Activated T-helper 1 cell treated with anti-CD3 and anti-CD28 coated beads, Interleukin-2, amount 50 U/mL, for 16 hours (primary cell): Measurements from ENCODE around the gene LRRK2.
"Not testable (repeated sequence)": the region's sequence is repeated elsewhere in the genome, so short reads cannot be mapped to it uniquely, and the experiment has no call there.

Experiments
- DNase-seq, 2 donors: peaks; one replicate each; pipeline ENCODE4 v3.0.0-alpha.2; 2020; ENCODE audit warnings: low read depth in 1 of 2, low spot score in 1 of 2

The LRRK2 gene

DNA sequence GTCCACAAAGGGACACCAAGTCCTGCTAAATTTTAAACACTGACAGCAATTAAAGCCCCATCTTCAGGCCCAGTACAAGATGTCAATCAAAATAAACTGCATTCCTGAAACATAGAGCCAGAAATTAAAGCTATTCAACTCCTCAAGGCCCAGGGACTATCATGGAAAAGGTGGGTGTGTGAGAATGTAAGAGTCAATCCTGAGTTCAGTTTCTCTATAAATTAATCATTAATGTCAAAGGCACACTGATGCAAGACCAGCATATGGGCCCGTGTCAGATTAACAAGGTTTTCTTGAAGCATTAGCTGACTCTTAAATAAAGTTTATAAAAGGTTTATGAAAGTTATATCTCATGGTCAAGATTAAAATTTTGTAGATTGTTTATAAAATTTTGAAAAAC, 13.6 kb upstream of the LRRK2 start:
- DNase-seq = not testable (repeated sequence)

DNA sequence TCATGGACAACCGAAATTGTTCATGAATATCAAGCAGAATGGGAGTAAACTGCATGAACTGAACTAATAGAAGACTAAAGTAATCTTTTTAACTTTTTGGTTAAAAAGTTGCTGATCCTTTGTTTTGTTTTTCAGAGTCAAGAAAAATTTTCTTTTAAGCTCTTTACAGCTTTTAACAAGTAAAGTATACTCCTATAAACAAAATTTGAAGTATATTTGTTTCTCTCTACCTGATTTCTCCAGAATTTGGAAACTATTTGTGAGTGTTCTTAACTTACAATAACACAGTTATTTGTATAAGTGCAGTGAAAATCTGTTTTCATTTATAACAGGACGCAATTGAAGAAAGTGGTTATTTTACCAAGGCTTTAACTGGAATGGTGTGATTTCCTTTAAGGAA, 12.2 kb upstream of the LRRK2 start:
- DNase-seq = no peak

DNA sequence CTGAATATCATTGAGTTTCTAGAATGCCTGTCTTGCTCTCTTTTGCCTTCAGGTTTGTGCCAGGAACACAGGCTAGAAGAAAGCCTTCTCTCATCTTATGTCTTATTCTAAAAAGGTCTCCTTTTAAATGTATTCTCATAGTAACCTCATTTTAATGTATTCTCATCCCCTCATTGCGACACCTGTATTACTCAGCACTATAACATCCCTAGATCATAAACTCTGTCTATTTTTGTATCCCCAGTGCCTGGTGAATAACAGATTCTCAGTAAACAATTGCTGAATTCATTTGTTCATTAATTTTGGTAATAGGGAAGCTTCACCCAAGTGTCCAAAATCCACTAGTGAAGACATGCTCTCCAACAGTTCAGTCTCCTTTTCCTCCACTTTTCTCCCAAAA, 8.8 kb upstream of the LRRK2 start:
- no peak for DNase-seq

DNA sequence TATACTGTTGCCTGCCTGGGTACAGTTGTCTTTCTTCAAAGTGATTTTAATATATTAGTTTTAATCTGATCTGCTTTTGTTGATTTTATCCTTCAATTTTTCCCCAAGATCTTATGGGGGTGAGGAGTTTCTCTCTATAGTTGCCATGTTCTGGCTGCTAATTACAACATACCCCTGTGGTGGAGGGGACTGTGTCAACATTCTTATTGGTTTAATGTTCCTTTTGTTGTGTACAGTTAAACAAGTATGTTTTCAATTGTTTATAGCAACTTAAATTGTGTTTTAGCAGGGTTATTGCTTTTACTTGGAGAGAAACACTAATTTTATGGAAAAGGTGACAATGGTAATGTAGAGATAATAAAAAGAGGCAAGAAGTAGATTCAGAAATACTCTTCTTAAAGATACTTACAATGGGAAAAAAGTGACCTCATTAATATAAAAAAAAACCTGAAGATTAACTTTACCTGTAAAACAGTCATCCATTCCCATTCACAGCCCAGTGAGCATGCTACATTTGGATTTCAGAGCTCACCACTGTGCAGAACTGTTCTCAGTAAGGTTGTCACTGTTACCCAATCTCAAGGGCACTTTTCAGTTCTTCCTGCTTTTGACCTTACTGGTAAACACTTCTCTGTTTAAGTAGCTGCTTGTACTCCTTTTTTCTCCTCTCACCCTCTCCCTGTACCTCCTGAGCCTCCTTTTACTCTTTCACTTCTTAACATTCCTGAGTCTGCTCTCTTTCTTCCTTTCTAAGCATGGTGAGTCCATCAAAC, 8.1 kb upstream of the LRRK2 start:
- DNase-seq = no peak

DNA sequence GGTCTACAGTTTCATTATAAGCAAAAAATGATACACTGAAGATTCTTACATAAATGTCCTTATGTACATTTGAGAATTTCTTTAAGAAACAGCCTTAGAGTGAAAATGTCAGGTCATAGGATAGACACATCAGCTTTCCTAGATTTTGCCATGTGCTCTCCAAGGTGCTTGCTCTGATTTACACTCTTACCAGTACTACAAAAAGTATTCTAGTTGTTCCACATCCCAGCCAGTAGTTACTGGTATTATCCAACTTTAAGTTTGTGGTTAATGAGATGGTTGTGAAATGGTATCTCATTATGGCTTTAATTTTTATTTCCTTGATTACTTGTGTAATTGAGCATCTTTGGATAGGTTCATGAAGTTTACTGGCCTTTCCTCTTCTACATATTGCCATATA, 5.0 kb upstream of the LRRK2 start:
- no peak for DNase-seq

DNA sequence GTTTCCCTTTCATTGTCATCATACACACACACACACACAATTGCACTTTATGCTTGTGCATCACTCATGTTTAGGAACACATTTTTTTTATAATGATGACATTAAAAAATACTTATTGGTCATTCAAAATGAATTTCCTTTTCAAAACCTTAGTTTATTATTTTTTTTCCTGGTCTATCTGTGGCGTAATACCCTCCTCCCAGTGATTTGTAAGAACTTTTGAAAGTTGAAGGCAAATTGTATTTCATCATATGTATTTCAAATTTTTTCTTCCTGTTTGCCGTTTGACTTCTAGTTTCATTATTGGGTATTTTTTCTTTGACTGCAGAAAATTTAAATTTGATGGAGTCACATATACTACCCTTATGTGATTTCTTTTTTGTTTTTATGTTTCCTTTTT, 2.5 kb upstream of the LRRK2 start:
- DNase-seq = no peak

DNA sequence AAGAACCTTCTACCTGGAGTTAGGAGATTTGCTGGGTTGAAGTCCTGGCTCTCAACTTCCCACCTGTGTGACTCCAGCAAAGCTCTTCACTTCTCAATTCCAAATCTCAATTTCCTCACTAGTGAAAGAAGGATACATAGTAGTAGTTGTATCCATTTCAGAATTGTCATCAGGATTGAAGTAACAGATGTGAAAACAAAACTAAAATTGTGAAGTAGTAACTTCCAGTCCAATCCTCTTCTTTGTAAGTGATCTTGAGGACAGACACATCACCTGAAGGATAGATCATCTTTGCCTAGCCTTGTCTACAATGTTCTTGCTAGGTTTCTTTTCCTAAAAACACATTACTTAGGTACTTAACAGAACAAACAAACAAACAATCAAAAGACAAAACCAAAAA, 1.2 kb upstream of the LRRK2 start:
- DNase-seq = no peak

DNA sequence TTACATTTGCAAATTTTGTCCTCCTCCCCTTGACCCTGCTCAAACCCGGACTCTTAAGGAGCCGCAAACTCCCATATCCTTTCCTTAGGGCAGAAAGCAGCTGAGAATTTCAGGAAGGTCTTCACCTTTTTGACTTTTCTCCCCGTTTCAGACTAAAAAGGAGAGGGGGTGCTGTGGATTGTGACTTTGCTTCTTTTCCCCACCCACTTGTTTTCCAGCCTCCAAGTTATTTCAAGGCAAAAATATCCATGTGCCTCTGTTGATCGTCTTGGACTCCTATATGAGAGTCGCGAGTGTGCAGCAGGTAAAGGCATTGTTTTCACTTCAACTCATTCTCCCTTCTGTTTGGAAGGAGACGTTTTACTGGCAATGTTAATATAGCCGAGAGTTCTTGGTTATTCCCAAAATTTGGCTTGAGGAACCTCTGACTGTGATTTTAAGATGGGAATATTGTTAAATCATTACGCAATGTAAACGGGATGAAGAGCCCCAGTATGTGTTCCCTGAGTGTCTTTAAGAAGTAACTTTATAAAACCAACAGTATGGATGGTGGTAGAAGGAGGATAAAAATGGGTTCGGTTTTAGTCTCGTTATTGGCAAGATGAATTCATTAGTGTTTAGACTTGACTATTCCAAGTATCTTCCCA, 663 bp downstream of the LRRK2 start:
- no peak for DNase-seq

DNA sequence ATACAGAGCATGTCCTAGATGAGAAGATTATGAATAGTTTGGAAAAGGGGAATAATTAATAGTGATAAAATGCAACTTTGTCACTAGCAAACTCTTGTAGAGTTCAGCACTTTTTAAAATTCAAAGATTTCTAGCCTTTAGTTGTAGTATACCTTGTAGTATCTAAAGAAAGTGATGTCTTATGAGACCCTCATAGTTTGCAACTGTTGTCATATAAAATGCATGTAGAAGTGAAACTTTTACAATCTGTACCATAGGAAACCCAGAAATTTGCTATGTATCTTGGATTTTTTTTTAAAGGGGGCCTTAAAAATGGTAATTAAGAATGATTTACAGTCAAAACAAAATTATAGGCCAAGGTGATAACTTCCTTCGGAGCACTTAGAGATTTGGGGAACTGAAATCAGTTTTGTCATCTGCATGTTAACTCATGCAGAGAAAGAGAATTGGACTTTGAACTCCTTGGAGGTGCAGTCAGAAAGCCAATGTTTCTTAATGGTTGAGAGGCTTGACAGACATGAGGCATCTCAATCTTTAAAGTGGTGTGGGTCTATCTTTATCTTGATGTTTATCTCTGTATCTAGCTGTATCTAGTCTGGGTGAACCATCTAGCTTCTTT, 1.3 kb downstream of the LRRK2 start:
- DNase-seq = no peak

DNA sequence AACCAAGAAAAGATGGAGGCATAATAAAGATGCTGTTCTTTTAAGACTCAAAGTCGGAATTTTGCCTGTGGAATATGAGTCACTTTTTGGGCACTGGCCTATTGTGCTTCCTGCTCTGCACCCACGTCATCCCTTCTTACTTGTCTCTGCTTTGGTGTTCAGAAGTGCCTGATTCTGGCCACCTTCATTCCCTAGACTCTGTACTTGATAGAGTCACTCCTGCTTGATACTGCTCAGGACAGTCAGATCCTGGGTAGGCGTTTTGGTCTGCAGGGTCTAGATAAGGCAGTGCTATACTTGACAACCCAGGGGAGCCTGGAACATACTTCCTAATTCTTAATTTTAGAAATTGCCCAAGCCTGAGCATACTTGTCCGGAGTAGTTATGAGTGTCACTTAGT, 1.9 kb downstream of the LRRK2 start:
- DNase-seq = no peak

DNA sequence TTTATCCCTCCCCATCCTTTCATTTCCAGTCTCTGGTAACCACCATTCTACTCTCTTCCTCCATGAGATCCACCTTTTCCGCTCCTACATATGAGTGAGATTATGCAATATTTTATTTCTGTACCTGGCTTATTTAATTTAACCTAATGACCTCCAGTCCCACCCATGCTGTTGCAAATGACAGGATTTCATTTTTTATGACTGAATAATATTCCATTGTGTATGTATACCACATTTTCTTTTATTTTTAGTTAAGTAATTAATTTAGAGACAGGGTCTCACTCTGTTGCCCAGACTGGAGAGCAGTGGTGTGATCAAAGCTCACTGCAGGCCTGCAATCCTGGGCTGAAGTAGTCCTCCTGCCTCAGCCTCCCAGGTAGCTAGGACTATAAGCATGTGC, 2.6 kb downstream of the LRRK2 start:
- no peak for DNase-seq

DNA sequence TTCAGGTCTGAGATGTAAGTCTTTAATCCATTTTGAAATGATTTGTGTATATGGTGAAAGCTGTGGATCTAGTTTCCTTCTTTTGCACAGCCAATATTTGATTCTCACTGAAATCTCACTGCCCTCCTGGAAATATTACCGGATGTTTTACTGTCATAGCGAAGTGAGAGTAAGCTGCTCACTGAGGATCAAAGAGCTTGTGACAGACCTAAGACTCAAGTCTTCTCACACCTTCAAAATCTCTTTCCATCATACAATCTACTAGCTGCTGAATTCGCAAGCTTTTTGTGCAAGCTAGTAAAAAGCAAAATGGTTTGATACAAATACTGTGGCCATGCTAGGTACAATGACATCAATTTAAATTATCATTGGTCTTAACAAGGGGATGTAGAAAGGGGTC, 3.9 kb downstream of the LRRK2 start:
- no peak for DNase-seq

DNA sequence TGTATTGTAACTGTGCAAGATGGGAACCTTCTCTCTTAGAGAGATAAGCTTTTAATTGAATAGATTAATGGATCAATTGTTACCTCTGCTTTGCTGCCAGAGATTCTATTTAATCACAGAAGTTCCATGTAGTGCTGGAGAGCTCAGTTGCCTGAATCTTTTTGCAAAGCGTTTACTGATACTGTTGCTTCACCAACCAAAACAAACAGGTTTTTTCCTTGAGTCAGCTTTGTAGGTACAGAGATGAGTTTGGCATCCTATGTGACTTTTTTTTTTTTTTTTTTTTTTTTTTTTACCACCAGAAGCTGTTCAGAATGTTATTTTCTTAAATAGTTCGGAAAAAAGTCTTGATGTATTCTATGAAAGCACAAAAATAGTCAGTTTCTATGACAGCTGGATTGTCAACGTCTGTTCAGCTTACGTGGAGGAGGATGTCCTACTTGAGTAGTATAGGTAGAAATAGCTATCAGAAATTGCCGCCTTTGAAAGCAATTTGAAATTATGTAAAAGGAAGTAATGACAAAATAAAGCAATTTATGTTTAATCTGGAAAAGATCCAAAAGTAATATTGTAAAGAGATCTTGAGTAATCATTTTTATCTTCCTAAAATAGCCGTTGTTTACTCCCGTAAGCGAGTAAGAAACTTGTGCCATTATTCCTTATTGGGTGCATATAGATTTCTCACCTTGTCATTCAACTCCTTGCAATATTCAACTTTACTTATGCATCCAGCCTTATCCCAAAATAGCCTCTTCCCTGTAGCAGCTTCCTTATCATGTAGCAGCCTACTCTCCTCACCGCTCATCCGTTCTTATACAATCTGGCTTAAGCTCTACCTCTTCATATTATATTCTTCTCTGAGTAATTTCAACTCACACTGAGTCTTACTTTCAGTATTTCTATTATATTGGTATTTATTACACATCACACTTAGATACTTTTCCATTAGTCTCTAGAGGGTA, 5.2 kb downstream of the LRRK2 start:
- DNase-seq = no peak

DNA sequence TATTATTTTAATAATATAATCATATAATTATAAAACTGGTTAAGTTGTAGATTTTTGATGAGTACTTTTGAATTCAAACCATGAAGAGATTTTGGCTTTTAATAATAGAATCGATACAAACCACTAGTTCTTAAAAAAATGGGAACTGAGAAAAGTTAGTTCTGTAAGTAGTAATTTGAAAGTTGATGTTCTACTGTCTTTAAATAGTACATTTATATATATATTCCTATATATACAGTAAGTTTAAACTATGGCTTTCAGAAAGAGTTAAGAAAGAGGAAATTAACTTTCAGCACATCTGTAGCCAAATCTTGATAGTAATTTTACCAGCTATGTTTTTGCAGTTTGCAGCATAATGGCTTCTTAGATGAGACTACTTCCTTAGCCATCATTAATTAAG, 7.8 kb downstream of the LRRK2 start:
- DNase-seq = no peak

DNA sequence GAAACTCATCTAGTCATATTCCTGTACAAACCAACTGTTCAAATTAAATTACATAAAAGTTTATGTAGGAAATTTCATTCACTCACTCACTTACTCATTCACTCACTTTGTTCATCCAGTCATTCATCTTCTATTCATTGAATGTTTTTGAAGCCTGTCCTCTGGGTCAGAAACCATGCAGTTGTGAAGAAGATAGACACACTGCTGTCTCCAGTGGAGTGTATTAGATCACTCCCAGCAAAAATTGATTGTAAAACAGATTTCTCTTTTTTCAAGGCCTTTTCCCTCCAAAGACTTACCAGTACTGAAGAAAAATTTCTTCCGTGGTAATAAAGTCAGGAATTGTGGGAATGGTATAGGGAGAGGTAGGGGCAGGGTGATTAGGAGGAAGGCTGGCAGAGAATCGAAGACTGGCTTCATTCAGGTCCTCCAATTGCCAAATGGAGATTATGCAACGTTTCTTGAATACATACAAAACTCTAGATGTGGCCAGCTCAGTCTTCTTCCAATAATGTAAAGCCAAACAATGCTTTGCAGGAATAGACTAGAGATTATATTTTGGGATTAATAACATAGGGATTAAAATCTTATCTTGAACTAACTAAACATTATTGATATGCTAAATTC, 9.1 kb downstream of the LRRK2 start:
- no peak for DNase-seq

DNA sequence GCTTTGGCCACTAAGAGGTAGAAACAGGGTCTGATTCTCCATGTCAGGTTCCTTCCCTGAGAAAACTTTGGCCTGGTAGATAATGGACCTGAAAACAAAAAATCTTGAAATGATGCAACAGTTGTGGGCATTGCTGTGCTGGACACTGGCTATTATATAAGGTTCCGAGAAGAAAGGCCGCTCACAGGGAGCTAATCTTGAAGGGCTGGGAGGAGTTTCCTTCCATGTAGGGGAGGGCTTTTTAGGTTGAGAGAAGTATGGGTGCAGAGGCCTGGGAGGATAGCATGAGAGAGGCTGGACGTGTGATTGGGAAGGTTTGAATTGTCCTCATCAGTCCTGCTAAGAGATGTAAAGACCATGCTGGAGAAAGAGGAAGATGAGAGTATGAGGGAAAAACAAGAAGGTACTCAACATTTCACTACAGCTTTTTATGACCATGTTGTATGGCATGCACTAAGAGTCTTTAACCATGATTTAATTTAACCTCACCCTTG, 11.6 kb downstream of the LRRK2 start:
- DNase-seq = no peak

DNA sequence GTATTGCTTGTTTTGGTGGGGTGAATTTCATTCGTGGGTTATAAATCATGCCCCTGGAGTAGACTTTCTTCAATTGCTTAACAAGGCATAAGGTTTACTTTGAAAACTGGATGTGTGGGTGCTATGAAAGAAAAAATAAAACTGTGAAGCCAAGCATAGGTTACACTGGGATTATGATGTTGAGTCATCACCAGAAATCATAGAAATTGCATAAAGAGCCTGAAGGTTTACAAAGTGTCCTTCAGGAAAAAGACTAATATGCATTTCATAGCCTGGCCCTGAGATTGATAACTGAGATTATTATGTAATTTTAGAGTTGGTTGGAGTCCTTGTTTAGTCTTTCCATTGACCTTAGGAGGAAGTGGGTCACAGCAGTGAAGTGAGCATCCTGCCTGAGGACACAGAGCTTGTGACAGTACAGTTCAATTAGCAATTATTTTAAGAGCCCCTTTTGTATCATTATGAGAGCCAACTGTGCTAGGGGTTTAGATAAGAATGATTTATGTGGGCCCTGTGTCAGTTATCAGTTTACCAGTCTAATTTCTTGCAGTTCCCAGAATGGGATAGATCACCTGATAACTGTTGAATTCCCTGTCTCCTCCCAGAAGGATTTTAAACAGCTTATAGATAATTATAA, 13.6 kb downstream of the LRRK2 start:
- DNase-seq = no peak

DNA sequence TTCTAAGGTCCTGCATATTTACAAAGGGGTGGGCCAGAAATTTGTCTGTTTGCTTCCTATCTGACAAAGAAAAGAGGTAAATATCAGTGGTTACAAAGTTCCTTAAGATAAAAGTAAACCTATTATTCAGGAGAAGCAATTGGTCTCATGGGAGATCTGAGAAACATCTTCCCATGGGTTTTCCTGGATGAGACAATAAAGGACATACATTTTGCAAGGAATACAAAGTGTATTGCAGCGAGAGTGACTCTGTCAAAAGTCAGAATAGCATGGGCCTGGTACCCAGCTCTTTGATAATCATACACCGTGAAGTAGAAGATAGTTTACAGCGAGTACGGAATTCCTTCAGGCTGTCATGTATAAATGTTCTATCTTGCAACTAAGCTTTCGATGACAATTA, 14.2 kb downstream of the LRRK2 start:
- DNase-seq = no peak

DNA sequence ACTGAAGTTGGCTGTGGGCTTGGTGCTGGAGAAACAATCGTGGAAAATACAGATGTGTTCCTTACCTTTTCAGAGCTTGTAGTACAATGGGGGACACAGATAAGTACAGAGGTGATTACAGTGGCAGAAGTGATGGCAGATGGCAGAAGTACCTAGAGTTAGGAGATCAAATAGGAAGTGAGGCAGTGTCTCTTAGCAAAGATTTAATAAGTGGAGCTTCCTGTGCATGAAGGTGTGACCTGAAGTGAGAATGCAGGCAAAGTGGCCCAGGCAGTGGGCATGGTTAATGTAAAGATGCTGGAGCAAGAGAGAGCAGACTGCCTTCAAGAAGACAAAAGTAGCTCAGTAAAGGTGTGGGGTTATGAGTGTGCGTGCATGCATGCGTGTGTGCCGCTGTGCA, 16.0 kb downstream of the LRRK2 start:
- DNase-seq = no peak

DNA sequence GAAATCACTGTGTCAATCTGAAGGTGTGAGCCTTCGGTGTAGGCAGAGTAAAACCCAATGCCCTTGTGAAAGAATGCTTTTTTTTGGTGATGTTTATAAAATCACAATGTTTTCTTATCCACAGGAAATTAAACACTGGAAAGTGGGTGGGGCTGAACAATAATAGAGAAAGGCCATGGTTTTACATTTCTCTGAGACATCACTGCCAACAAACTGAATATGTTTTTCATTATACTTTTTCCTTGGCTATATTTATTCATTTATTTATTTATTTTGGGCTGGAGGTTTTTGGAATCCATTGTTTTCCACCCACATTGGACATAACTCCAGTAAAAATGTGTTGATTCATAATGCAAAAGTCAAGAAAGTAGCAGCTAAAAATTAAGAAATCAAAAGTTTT, 16.9 kb downstream of the LRRK2 start:
- DNase-seq = no peak
